GM23248 (cell line): ENCODE data around the gene PGP. TPM values are rescaled to one million over a fixed set of nuclear protein-coding genes. Genes with fewer than 3 reads are reported as not detected.
"Not testable (repeated sequence)": the region's sequence is repeated elsewhere in the genome, so short reads cannot be mapped to it uniquely, and the experiment has no call there.

Source experiments
- DNase-seq: peaks from one replicate; pipeline ENCODE4 v3.0.0-alpha.2; 2015
- H2AFZ ChIP-seq: fragments of 200-600 bp; sonication (generic); 2 replicates; pipeline ENCODE4 v1.6.1; 2016; ENCODE audit warnings: antibody characterized with exemption
- H3F3A ChIP-seq: fragments of 200-600 bp; sonication (generic); 2 replicates; pipeline ENCODE4 v1.6.1; 2016; ENCODE audit warnings: mild to moderate bottlenecking, antibody characterized with exemption, mixed run types; ENCODE audit not compliant: insufficient read depth
- H3K27ac ChIP-seq: fragments of 200-600 bp; sonication (generic); 2 replicates; pipeline ENCODE4 v1.5.1; 2016; ENCODE audit warnings: mild to moderate bottlenecking
- H3K27me3 ChIP-seq: fragments of 200-600 bp; sonication (generic); replicated peaks from 2 replicates; pipeline ENCODE4 v1.6.1; 2016; ENCODE audit warnings: mild to moderate bottlenecking; ENCODE audit not compliant: insufficient read depth
- H3K36me3 ChIP-seq: fragments of 200-600 bp; sonication (generic); 2 replicates; pipeline ENCODE4 v1.6.1; 2016; ENCODE audit warnings: low read depth, mild to moderate bottlenecking
- H3K4me1 ChIP-seq: fragments of 200-600 bp; sonication (generic); 2 replicates; pipeline ENCODE4 v1.6.1; 2016; ENCODE audit warnings: mild to moderate bottlenecking; ENCODE audit not compliant: insufficient read depth
- H3K4me2 ChIP-seq: fragments of 200-600 bp; sonication (generic); one replicate; pipeline ENCODE4 v1.6.1; 2016; ENCODE audit warnings: mild to moderate bottlenecking; ENCODE audit not compliant: unreplicated experiment
- H3K4me3 ChIP-seq: fragments of 200-600 bp; sonication (generic); 2 replicates; pipeline ENCODE4 v1.5.1; 2016; ENCODE audit warnings: mild to moderate bottlenecking
- H3K79me2 ChIP-seq: fragments of 200-600 bp; sonication (generic); 2 replicates; pipeline ENCODE4 v1.6.1; 2016; ENCODE audit warnings: mild to moderate bottlenecking; ENCODE audit not compliant: insufficient read depth
- H3K9ac ChIP-seq: fragments of 200-600 bp; sonication (generic); 2 replicates; pipeline ENCODE4 v1.6.1; 2016; ENCODE audit warnings: mild to moderate bottlenecking
- H3K9me2 ChIP-seq: fragments of 200-600 bp; sonication (generic); 2 replicates; pipeline ENCODE4 v1.6.1; 2016; ENCODE audit warnings: mixed run types, mild to moderate bottlenecking, moderate library complexity; ENCODE audit not compliant: insufficient read depth
- H3K9me3 ChIP-seq: fragments of 200-600 bp; sonication (generic); one replicate; pipeline ENCODE4 v1.6.1; 2017; ENCODE audit warnings: low read depth
- H4K20me1 ChIP-seq: fragments of 200-600 bp; sonication (generic); 2 replicates; pipeline ENCODE4 v1.6.0; 2016; ENCODE audit not compliant: insufficient read depth
- EZH2 ChIP-seq: fragments of 200-600 bp; sonication (generic); IDR thresholded peaks from 2 replicates; pipeline ENCODE4 v1.6.1; 2018; ENCODE audit warnings: antibody characterized with exemption, mild to moderate bottlenecking; ENCODE audit not compliant: insufficient read depth, poor library complexity, severe bottlenecking
- EZH2phosphoT487 ChIP-seq: fragments of 200-600 bp; sonication (generic); IDR thresholded peaks from 2 replicates; pipeline ENCODE4 v1.6.1; 2018; ENCODE audit warnings: antibody characterized with exemption, moderate library complexity, mild to moderate bottlenecking, low read depth; ENCODE audit not compliant: insufficient read depth
- WGBS, 2 experiments: methylation state at CpG; one replicate each; pipeline ENCODE4 v1.1.6; 2015 to 2017; ENCODE audit warnings: low lambda C conversion rate in 2 of 2, low coverage in 1 of 2; ENCODE audit errors: missing lambda C conversion rate in 2 of 2; 5-methylcytosine and 5-hydroxymethylcytosine counted together
- in situ Hi-C: fragments of 300-500 bp; cut with MboI; formaldehyde crosslinking; loops from 2 replicates; pipeline ENCODE4 v1.15.0; 2020
- polyA plus RNA-seq: library from polyadenylated mRNA; unstranded; fragments of >200 nt; fragmentation: Nextera tagmentation; extraction: Ambion mirVana; gene quantifications from 2 replicates; pipeline ENCODE4 v1.2.1, GENCODE V29; 2016
- total RNA-seq: library from RNA; depleted of rRNA; stranded (reverse); fragments of >200 nt; shearing (Covaris generic); gene quantifications from 2 replicates; pipeline ENCODE4 v1.2.3, GENCODE V29; 2014

The PGP gene
- total and polyA plus RNA-seq, 2 experiments from 2014 or later, result 10.1 to 25.5 TPM

DNA sequence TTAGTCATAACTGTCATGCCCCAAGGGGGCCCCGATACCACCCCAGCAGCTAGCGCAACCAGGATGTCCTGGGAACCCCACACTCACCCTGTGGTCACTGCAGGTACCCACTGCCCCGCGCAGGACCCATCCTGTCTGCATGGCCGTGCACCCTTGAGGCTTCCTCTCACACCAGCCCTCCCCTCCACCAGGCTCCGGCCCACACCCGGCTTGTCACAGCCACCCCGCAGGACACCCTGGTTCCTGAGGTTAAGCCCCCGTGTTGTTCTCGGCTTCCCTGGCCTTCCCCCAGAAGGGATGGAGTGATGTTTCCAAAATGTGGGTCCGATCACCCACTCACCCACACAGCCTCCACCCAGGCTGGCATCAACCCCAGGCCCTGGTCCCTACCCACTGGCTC, 29.1 kb upstream of the PGP start:
- peaks cover 12% of the 10 kb centered on the region; the same call in 1 of the 2 replicates for H3K36me3 ChIP-seq
- H3K4me2 ChIP-seq, result no peak overlapping the region
- no peak overlapping the region for H3K4me3 ChIP-seq
- no peaks in the 10 kb centered on the region for H3K9me2 ChIP-seq
- in situ Hi-C loops, result no loop called here
- H3K9me3 ChIP-seq, result no peaks in the 10 kb centered on the region
- no peak overlapping the region for H2AFZ ChIP-seq
- no peak for DNase-seq
- no peaks in the 10 kb centered on the region for H4K20me1 ChIP-seq
- H3F3A ChIP-seq, result no peaks in the 10 kb centered on the region
- no peak overlapping the region for H3K27ac ChIP-seq
- H3K27me3 ChIP-seq, result no peaks in the 10 kb centered on the region
- H3K9ac ChIP-seq, result no peak overlapping the region
- H3K79me2 ChIP-seq, result peaks cover 21% of the 10 kb centered on the region
- 92 to 93% methylated on average over 8 to 11 of the region's 11 CpGs for WGBS, 2 experiments
- TF ChIP-seq EZH2 (no peak), EZH2phosphoT487 (no peak)
- no peaks in the 10 kb centered on the region for H3K4me1 ChIP-seq

GRCh38 chr16:2243031-2243528, 28.4 kb upstream of the PGP start:
- in situ Hi-C loops, result no loop called here

GRCh38 chr16:2242598-2242997, 28.0 kb upstream of the PGP start:
- 83 to 88% methylated on average over 10 to 11 of the region's 11 CpGs for WGBS, 2 experiments
- no peak overlapping the region for H3K4me2 ChIP-seq
- H3K9me3 ChIP-seq, result no peaks in the 10 kb centered on the region
- no peaks in the 10 kb centered on the region for H4K20me1 ChIP-seq
- H3K27me3 ChIP-seq, result no peaks in the 10 kb centered on the region
- no peaks in the 10 kb centered on the region for H3F3A ChIP-seq
- in situ Hi-C loops, result no loop called here
- peaks cover 12% of the 10 kb centered on the region; the same call in 1 of the 2 replicates for H3K36me3 ChIP-seq
- H3K27ac ChIP-seq, result no peak overlapping the region
- no peak overlapping the region for H2AFZ ChIP-seq
- no peak overlapping the region for H3K4me3 ChIP-seq
- H3K9ac ChIP-seq, result no peak overlapping the region
- TF ChIP-seq EZH2phosphoT487, result no peak
- no peak for TF ChIP-seq EZH2
- DNase-seq, result no peak
- H3K79me2 ChIP-seq, result peaks cover 9% of the 10 kb centered on the region
- H3K9me2 ChIP-seq, result no peaks in the 10 kb centered on the region
- no peaks in the 10 kb centered on the region for H3K4me1 ChIP-seq

More at GRCh38 chr16:2243031-2243528, 28.4 kb upstream of the PGP start:
- peaks cover 14% of the 10 kb centered on the region for H3K79me2 ChIP-seq
- no peaks in the 10 kb centered on the region for H3F3A ChIP-seq
- DNase-seq, result no peak
- no peaks in the 10 kb centered on the region for H3K27me3 ChIP-seq
- no peak overlapping the region for H3K4me2 ChIP-seq
- no peak overlapping the region for H3K9ac ChIP-seq
- 99% methylated on average over 19 of the region's 19 CpGs for WGBS, 2 experiments
- no peak overlapping the region for H3K4me3 ChIP-seq
- no peak overlapping the region for H2AFZ ChIP-seq
- peaks cover 12% of the 10 kb centered on the region; the same call in 1 of the 2 replicates for H3K36me3 ChIP-seq
- H3K27ac ChIP-seq, result no peak overlapping the region
- TF ChIP-seq EZH2phosphoT487, result no peak
- TF ChIP-seq EZH2, result no peak
- no peaks in the 10 kb centered on the region for H3K4me1 ChIP-seq
- H3K9me3 ChIP-seq, result no peaks in the 10 kb centered on the region
- no peaks in the 10 kb centered on the region for H4K20me1 ChIP-seq
- H3K9me2 ChIP-seq, result no peaks in the 10 kb centered on the region

GRCh38 chr16:2240331-2240730, 25.7 kb upstream of the PGP start:
- in situ Hi-C loops, H3K79me2 ChIP-seq, H3K4me2 ChIP-seq: not testable (repeated sequence)

More at GRCh38 chr16:2240331-2240730, 25.7 kb upstream of the PGP start:
- H3K36me3 ChIP-seq, H2AFZ ChIP-seq, DNase-seq, H4K20me1 ChIP-seq, H3K9ac ChIP-seq, H3K4me1 ChIP-seq, H3F3A ChIP-seq, H3K27ac ChIP-seq, H3K9me3 ChIP-seq, H3K4me3 ChIP-seq, H3K27me3 ChIP-seq, H3K9me2 ChIP-seq: not testable (repeated sequence)
- 72 to 77% methylated on average over 9 of the region's 9 CpGs for WGBS, 2 experiments
